HG03565 (cell line): ENCODE data around the gene IQGAP3.

ENCODE experiments used
- ATAC-seq: cut with Tn5 transposase; IDR thresholded peaks from one replicate; pipeline ENCODE4 v1.9.1; 2021; ENCODE audit warnings: mild to moderate bottlenecking, moderate library complexity; ENCODE audit not compliant: unreplicated experiment

The IQGAP3 gene

DNA sequence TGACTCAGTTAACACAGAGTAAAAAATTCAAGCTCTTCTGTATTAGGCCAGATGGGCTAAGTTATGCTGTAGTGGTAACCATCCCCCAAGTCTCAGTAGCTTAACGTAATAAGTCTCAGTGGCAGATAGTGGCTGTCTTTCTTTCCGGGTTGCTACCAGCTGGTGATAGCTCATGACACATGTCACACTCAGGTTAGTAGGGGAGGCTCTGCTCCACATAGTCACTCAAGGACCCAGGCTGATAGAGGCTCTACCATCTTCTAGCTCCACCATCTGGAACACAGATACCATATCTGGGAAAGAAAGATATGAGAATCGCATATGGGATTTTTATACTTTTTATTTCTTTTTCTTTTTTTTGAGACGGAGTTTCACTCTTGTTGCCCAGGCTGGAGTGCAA is 55.5 kb downstream of the IQGAP3 start:
- ATAC-seq, result no peak

DNA sequence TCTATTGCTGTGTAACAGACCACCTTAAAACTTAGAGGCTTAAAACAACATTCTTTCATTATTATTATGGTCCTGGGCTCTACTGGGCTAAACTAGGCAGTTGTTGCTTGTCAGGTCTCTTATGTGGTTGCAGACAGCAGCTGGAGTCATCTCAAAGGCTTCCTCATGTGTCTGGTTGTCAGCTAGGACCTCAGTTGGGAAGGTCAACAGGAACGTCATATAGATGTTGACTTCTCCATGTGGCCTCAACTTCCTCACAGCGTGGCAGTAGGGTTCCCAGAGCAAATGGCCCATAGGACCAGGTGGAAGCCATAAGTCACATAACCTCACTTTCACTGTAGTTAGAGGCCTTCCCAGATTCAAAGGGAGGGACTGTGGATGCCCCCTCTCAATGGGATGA is 56.4 kb downstream of the IQGAP3 start:
- ATAC-seq, result no peak

GRCh38 chr1:156513185-156513584 is 59.2 kb downstream of the IQGAP3 start:
- ATAC-seq, result no peak

DNA sequence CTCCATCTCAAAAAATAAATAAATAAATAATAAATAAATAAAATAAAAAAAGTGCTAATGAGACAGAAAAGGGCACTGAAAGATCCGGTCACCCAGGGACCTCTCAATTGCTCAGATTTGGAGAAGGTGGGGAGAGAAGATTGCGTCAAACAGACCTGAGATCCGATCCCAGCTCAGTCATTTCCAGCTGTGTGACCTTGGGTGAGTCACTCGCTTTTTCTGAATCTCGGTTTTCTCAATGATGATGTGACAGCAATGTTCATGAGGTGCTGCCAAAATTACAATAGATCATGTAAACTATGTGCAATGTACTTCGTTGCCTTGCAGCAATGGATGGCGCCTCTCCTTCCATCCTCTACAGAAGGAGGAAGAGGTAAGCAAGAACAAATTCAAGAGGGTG is 60.7 kb downstream of the IQGAP3 start:
- ATAC-seq, result no peak

GRCh38 chr1:156510709-156511108 is 61.7 kb downstream of the IQGAP3 start:
- no peak for ATAC-seq

DNA sequence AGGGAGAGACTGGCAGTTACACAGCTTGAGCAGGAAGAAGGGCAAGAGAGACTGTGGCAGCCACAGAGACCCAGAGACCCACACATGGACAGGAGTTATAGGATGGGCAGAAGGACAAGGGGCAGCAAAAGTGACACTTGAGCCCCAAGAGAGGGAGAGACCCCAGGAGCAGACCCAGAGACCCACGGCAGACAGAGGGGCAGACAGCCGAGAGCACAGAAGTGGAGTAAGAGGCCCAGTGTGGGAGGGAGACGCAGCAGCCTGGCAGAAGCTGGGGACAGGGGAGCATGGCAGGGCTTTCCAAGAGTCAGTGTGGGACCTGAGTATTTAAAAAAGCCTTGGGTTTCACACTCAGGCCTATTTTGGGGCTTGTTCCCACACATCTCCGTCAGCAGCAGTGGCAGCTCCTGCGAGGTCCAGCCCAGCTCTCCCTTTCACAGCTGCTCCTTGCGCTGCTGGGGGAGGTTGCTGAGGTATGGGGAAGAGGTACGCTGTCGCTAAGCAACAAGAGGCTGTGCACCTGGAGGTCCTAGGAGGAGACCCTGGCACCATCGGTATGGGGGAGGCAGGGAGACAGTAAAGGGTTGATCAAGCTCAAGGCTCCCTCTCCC is 62.8 kb downstream of the IQGAP3 start:
- ATAC-seq, result no peak

DNA sequence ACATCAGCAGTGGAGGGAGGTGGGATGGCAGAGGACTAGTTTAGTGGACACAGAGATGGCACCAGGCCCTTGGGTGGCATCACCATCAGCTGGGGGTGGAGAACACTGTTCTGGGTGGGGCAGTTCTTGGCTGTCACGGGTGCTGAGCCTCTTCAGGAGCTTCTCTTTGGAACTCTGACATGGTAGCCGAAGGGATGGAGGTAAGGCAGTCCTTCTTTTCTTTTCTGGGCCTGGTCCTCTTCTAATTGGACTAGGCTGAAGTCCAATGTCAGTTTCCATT is 63.5 kb downstream of the IQGAP3 start:
- no peak for ATAC-seq

GRCh38 chr1:156508205-156508954 is 64.0 kb downstream of the IQGAP3 start:
- ATAC-seq, result no peak

- no peak for ATAC-seq
Observed at GRCh38 chr1:156506450-156506849, 65.9 kb downstream of the IQGAP3 start.

DNA sequence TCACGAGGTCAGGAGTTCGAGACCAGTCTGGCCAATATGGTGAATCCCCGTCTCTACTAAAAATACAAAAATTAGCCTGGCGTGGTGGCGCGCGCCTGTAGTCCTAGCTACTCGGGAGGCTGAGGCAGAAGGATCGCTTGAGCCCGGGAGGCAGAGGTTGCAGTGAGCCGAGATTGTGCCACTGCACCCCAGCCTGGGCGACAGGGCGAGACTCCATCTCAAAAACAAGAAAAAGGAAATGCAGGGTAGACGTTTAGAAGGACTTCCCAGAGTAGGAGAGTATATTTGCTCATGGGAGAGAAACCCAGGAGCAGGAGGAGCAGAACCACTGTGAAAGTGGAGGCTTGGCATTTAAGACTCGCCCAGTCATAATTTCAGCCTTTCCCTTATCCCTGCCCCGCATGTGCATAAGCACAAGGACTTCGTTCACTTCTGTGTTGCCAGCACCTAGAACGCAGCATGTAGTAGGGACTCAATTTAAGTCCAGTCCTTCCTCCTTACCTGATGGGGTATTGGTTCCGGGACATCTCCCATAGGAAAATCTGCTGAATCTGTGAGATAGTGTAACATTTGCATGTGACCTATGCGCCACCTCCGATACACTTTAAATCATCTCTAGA is 66.6 kb downstream of the IQGAP3 start:
- ATAC-seq, result no peak

GRCh38 chr1:156504821-156505678 is 67.3 kb downstream of the IQGAP3 start:
- no peak for ATAC-seq

- no peak for ATAC-seq
Observed at GRCh38 chr1:156504438-156504813, 67.9 kb downstream of the IQGAP3 start.

- ATAC-seq, result no peak
Observed at GRCh38 chr1:156503698-156504437, 68.5 kb downstream of the IQGAP3 start.

DNA sequence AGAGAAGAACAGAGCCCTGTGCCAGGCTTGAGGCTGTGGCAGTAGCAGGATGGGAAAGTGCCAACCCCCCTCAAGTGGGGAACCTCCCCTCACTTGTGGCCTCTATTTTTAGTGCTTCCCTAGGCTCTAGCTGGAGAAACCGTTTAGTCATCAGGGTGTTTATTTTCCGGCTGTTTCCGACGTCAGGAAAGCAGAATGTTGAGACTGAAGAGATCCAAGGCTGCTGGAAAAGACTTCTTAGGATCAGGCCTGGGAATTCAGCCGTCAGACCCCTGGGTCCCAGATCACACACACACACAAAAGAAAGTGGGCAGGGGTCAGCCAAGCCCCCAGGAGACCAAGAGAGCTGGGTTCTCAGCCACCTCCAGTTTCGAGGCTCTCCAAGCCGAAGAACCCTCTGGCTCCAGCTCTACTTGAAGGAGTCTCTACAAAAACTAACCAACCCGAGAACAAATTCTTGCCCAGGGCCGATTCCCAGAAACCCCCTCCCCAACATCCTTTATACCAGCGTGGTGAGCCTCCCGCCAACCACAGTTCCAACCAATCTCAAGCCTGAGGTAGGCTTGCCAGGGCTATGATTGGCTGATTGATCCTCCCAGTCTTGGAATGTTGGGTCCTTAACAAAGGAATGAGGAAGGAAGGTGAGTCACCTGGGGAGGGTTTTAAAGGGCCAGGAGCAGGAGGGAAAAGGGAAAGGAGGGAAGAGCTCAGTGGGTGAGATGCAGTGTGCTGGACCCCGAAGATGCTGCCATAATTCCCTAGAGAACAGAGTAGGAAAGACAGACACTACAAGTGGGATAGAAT is 69.3 kb downstream of the IQGAP3 start:
- no peak for ATAC-seq

DNA sequence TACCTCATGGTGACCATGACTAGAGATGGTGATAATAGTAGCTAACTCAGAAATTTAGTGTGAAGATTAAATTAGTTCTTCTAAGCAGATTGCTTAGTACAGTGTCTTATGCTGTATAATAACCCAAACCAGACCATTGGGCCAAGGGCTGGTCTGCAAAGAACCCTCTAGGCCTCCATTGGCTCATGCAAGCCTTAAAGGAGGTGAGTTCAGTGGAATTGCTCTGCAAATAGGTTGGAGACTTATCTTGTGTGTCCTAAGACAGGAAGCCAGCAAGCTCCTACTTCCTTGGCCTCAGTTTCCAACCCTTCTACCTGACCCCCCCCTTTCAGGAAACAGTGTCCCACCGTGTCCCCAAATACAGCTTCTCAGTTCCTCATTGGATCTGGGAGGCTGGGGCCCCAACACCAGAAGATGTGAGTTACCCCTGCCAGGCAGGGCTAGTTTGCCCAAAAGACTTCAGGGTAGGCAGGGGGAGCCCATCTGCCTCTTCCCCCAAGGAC is 69.9 kb downstream of the IQGAP3 start:
- no peak for ATAC-seq

DNA sequence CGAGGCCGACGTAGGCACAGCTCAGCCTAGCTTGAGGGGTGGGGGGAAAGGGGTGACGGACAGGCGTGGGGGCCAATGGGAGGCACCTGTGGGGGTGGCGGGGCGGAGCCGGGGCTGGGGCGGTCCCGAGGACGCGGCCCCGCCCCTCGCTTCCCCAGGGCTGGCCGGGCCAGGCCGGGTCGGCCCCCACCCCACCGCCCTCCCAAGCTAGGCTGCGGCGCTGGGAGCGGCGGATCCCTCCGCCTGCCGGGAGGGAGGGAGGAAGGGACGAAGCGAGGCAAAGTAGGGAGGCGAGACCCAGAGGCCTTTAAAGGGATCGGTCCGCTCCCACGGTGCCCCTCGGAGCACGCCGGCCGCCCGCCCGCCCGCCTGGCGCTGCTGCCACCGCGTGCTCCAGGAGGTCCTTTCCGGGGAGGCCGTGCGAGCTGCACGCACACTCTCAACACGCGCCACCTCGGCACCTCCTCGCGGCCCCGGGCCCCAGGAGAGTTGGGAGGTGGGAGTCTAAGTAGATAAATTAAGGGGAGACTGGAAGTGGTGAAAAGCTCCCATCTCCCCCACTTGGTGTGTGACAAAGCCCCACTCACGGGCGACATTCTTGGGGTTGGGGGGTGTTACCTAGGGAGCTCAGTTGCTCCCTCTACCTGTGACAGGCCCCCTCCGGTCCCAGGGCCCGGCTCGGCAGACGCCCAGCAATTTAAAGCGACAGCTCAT is 71.4 kb downstream of the IQGAP3 start:
- ATAC-seq, result peak; percentile 31

- ATAC-seq, result peak; percentile 1
Observed at GRCh38 chr1:156500543-156500792, 71.9 kb downstream of the IQGAP3 start, which contains the start of gene MEF2D. Gene MEF2D (minus strand): TSS chr1:156500775. CDS start chr1:156483292, 17,483 bp downstream.

- no peak for ATAC-seq
Observed at GRCh38 chr1:156499842-156500542, 72.4 kb downstream of the IQGAP3 start.
